Neuronal stem cell (in vitro differentiated cells): ENCODE data around the gene PRR20G.
"Not testable (repeated sequence)": the region's sequence is repeated elsewhere in the genome, so short reads cannot be mapped to it uniquely, and the experiment has no call there.

Experiments
- DNase-seq: peaks from one replicate; pipeline ENCODE4 v3.0.0-alpha.2; 2013; ENCODE audit warnings: low spot score
- H2AFZ ChIP-seq: one replicate; pipeline ENCODE4 v1.6.1; 2013; ENCODE audit warnings: mild to moderate bottlenecking, low read length, inconsistent platforms
- H2AK5ac ChIP-seq: 2 replicates; pipeline ENCODE4 v1.6.1; 2013; ENCODE audit warnings: low read depth, mild to moderate bottlenecking, inconsistent platforms, low read length, moderate library complexity, mixed read lengths
- H2BK120ac ChIP-seq: 2 replicates; pipeline ENCODE4 v1.6.1; 2013; ENCODE audit warnings: low read depth, mild to moderate bottlenecking, inconsistent platforms, low read length, moderate library complexity, mixed read lengths
- H2BK12ac ChIP-seq: one replicate; pipeline ENCODE4 v1.6.1; 2013; ENCODE audit warnings: low read length, inconsistent platforms
- H2BK15ac ChIP-seq: 2 replicates; pipeline ENCODE4 v1.6.1; 2013; ENCODE audit warnings: mild to moderate bottlenecking, low read length, inconsistent platforms, mixed read lengths
- H2BK5ac ChIP-seq: one replicate; pipeline ENCODE4 v1.6.1; 2013; ENCODE audit warnings: inconsistent platforms, mild to moderate bottlenecking, low read length, moderate library complexity
- H3K14ac ChIP-seq: one replicate; pipeline ENCODE4 v1.6.1; 2013; ENCODE audit warnings: low read length, inconsistent platforms
- H3K18ac ChIP-seq: 2 replicates; pipeline ENCODE4 v1.6.1; 2013; ENCODE audit warnings: low read length, inconsistent platforms
- H3K23ac ChIP-seq: 2 replicates; pipeline ENCODE4 v1.6.1; 2013; ENCODE audit warnings: low read depth, mild to moderate bottlenecking, mixed read lengths, low read length, inconsistent platforms; ENCODE audit not compliant: poor library complexity
- H3K27ac ChIP-seq: replicated peaks from 3 replicates; pipeline ENCODE4 v1.5.1; 2013; ENCODE audit warnings: low read length, inconsistent platforms
- H3K27me3 ChIP-seq, 3 experiments: 2 replicates each; pipeline ENCODE4 v1.6.1; 2013; ENCODE audit warnings: low read length in 3 of 3, mild to moderate bottlenecking in 2 of 3, inconsistent platforms in 1 of 3, low read depth in 1 of 3, mixed read lengths in 1 of 3, moderate library complexity in 1 of 3; ENCODE audit not compliant: control insufficient read depth in 3 of 3, insufficient read depth in 3 of 3
- H3K36me3 ChIP-seq, 2 donors: replicated peaks in 1 of 2; 2 replicates each; pipeline ENCODE4 v1.6.1; 2013; ENCODE audit warnings: low read length in 2 of 2; ENCODE audit not compliant: control insufficient read depth in 2 of 2, insufficient read depth in 2 of 2
- H3K4ac ChIP-seq: 2 replicates; pipeline ENCODE4 v1.6.1; 2013; ENCODE audit warnings: inconsistent platforms, mild to moderate bottlenecking, low read length, moderate library complexity
- H3K4me1 ChIP-seq, 2 donors: 1 replicate in 1 of 2; 2 replicates in 1 of 2; pipeline ENCODE4 v1.6.1; 2013; ENCODE audit warnings: low read length in 2 of 2, low read depth in 1 of 2; ENCODE audit not compliant: control insufficient read depth in 2 of 2, insufficient read depth in 1 of 2
- H3K4me2 ChIP-seq: one replicate; pipeline ENCODE4 v1.6.1; 2013; ENCODE audit warnings: mild to moderate bottlenecking, low read length, inconsistent platforms; ENCODE audit not compliant: insufficient read depth, poor library complexity, severe bottlenecking
- H3K4me3 ChIP-seq, 2 donors: 2 replicates each; pipeline ENCODE4 v1.5.1; 2013; ENCODE audit warnings: low read length in 2 of 2, mild to moderate bottlenecking in 2 of 2, inconsistent platforms in 1 of 2, moderate library complexity in 1 of 2
- H3K79me1 ChIP-seq: one replicate; pipeline ENCODE4 v1.6.1; 2013; ENCODE audit warnings: low read depth, mild to moderate bottlenecking, inconsistent platforms, low read length, moderate library complexity
- H3K9ac ChIP-seq: one replicate; pipeline ENCODE4 v1.6.1; 2013; ENCODE audit warnings: mild to moderate bottlenecking, low read depth, low read length, inconsistent platforms; ENCODE audit not compliant: poor library complexity
- H3K9me3 ChIP-seq, 2 donors: replicated peaks in 1 of 2; 2 replicates each; pipeline versions ENCODE3 to v1.6.1; 2013; ENCODE audit warnings: low read length in 2 of 2, mild to moderate bottlenecking in 2 of 2, inconsistent platforms in 1 of 2, low read depth in 1 of 2, mixed read lengths in 1 of 2, moderate library complexity in 1 of 2; ENCODE audit not compliant: control insufficient read depth in 2 of 2, insufficient read depth in 1 of 2
- H4K8ac ChIP-seq: one replicate; pipeline ENCODE4 v1.6.1; 2013; ENCODE audit warnings: low read depth, mild to moderate bottlenecking, inconsistent platforms, low read length, moderate library complexity
- H4K91ac ChIP-seq: one replicate; pipeline ENCODE4 v1.6.1; 2013; ENCODE audit warnings: low read length, low read depth, mild to moderate bottlenecking, inconsistent platforms; ENCODE audit not compliant: poor library complexity
- WGBS, 2 donors: extraction: QIAGEN DNeasy Blood & Tissue Kit; methylation state at CpG; one replicate each; pipeline ENCODE4 v1.1.7; 2013; ENCODE audit warnings: missing lambda C conversion rate in 2 of 2, mixed read lengths in 1 of 2; ENCODE audit not compliant: insufficient read length in 2 of 2, insufficient replicate concordance in 1 of 2; ENCODE audit errors: extremely low coverage in 2 of 2; 5-methylcytosine and 5-hydroxymethylcytosine counted together

PRR20G gene

DNA sequence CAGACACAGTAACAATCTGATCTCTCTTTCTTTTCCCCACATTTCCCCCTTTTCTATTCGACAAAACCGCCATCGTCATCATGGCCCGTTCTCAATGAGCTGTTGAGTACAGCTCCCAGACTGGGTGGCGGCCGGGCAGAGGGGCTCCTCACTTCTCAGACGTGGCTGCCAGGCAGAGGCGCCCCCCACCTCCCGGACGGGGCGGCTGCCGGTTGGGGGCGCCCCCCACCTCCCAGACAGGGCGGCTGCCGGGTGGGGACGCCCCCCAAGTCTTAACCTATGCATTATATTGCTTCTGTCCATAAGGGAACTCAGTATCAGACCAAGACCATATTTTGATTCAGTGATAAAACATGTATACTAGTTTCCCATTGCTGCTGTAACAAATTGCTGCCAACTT is 5.8 kb upstream of the PRR20G start:
- H3K36me3 ChIP-seq, H3K18ac ChIP-seq, H3K4me1 ChIP-seq, H2AK5ac ChIP-seq, H2BK15ac ChIP-seq, H4K8ac ChIP-seq, H4K91ac ChIP-seq, H3K9me3 ChIP-seq, H2AFZ ChIP-seq, H3K4me2 ChIP-seq, H3K9ac ChIP-seq, H3K27me3 ChIP-seq, H3K4me3 ChIP-seq, DNase-seq, H2BK120ac ChIP-seq, H3K14ac ChIP-seq, H3K4ac ChIP-seq, H2BK12ac ChIP-seq, H3K79me1 ChIP-seq, H3K27ac ChIP-seq, H2BK5ac ChIP-seq, H3K23ac ChIP-seq: not testable (repeated sequence)
- WGBS, 2 donors = no CpG with 5 or more reads among the region's 16 CpGs

DNA sequence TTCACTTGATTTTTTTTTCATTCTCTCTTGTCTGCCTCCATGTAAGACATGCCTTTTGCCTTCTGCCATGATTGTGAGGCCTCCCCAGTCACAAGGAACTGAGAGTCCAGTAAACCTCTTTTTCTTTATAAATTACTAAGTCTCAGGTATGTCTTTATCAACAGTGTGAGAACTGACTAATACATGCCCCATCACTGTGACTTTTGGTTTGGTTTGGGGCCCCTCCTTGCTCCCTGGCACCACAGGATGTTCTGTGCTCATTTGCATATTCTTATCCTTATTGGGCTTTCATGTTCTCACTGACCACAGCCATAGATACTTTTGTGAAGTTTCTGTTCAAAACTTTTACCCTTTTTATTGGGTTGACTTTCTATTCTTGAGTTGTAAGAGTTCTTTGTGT is 3.8 kb upstream of the PRR20G start:
- Histone ChIP-seq H3K9ac (no peak overlapping the region), H4K91ac (no peak overlapping the region), H2BK5ac (no peak overlapping the region), H2AFZ (no peak overlapping the region), H2BK12ac (no peak overlapping the region), H3K4me1 (no peaks in the 10 kb centered on the region), H3K27me3 (no peaks in the 10 kb centered on the region), H3K79me1 (no peaks in the 10 kb centered on the region), H3K18ac (no peak overlapping the region), H3K4ac (no peak overlapping the region), H3K36me3 (no peaks in the 10 kb centered on the region), H2BK15ac (no peak overlapping the region), H3K9me3 (peaks cover 0 to 3% of the 10 kb centered on the region in 2 donors), H2BK120ac (no peak overlapping the region), H3K4me2 (no peak overlapping the region), H2AK5ac (no peak overlapping the region), H4K8ac (no peak overlapping the region), H3K14ac (no peak overlapping the region), H3K4me3 (no peak overlapping the region), H3K27ac (no peak overlapping the region), H3K23ac (no peak overlapping the region)
- no peak for DNase-seq

DNA sequence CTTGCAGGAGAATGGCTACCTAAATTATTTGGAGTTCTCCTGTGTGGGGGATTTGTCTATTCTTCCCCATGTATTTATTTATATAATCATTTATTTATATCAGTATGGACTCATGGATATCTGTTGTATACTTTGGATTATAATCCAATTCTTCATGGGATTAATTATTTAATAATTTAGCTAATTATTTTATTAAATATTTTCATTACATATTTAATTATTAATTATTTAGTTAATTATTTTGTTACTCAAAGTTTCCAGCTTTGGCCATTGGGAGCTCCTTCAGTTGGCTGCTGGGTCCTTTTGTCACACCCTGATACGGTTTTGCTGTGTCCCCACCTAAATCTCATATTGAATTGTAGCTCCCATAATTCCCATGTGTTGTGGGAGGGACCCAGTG is 3.3 kb upstream of the PRR20G start:
- Histone ChIP-seq H3K36me3 (no peaks in the 10 kb centered on the region), H2BK12ac (no peak overlapping the region), H2AK5ac (no peak overlapping the region), H2BK120ac (no peak overlapping the region), H3K4me1 (no peaks in the 10 kb centered on the region), H4K8ac (no peak overlapping the region), H3K9me3 (peaks cover 0 to 3% of the 10 kb centered on the region in 2 donors), H2BK15ac (no peak overlapping the region), H3K27ac (no peak overlapping the region), H2AFZ (no peak overlapping the region), H4K91ac (no peak overlapping the region), H3K4ac (no peak overlapping the region), H3K9ac (no peak overlapping the region), H3K14ac (no peak overlapping the region), H3K79me1 (no peaks in the 10 kb centered on the region), H3K4me2 (no peak overlapping the region), H3K23ac (no peak overlapping the region), H2BK5ac (no peak overlapping the region), H3K4me3 (no peak overlapping the region), H3K27me3 (no peaks in the 10 kb centered on the region), H3K18ac (no peak overlapping the region)
- WGBS, 2 donors = no CpG with 5 or more reads among the region's 1 CpG
- no peak for DNase-seq

DNA sequence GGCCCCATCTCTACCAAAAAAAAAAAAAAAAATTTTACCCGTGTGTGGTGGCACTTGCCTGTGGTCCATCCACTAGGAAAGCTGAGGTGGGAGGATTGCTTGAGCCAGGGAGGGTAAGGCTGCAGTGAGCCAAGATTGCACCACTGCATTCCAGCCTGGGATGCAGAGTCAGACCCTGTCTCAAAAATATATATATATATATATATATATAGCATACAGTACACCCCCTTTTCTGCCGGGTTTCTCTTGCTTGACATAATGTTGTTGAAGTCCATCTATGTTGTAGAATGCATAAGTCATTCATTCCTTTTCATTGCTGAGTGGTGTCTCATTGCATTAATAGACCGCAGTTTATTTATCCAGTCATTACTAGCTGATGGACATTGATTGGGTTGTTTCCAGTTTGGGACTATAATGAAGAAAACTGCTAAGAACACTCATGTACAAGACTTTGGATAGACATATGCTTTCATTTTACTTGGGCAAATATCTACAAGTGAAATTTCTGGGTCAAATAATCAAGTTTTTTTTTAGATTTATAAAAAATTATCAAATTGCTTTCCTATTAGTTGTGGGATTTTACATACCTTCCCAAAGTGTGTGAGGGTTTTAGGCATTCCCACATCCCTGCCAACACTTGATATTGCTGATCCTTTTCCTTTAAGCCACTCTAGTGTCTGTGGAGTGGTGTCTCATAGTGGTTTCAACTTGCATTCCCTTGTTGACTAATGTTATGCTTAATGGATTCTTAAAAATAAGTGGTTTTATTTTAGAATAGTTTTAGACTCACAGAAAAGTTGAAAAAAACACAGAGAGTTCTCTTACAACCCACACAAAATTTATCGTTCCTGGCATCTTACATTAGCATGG is 2.1 kb upstream of the PRR20G start:
- no peak overlapping the region for H3K27ac ChIP-seq
- no peak overlapping the region for H3K9ac ChIP-seq
- DNase-seq = no peak
- H3K14ac ChIP-seq = no peak overlapping the region
- no peak overlapping the region for H2AK5ac ChIP-seq
- H4K8ac ChIP-seq = no peak overlapping the region
- no peak overlapping the region for H2BK5ac ChIP-seq
- H2AFZ ChIP-seq = no peak overlapping the region
- no peaks in the 10 kb centered on the region for H3K36me3 ChIP-seq
- H2BK15ac ChIP-seq = no peak overlapping the region
- no peak overlapping the region for H3K23ac ChIP-seq
- H4K91ac ChIP-seq = no peak overlapping the region
- H3K27me3 ChIP-seq = no peaks in the 10 kb centered on the region
- H3K79me1 ChIP-seq = no peaks in the 10 kb centered on the region
- H3K18ac ChIP-seq = no peak overlapping the region
- H3K9me3 ChIP-seq = peaks cover 0 to 3% of the 10 kb centered on the region in 2 donors
- no peaks in the 10 kb centered on the region for H3K4me1 ChIP-seq
- WGBS, 2 donors = no CpG with 5 or more reads among the region's 4 CpGs
- no peak overlapping the region for H3K4me2 ChIP-seq
- H2BK120ac ChIP-seq = no peak overlapping the region
- no peak overlapping the region for H2BK12ac ChIP-seq
- H3K4me3 ChIP-seq = no peak overlapping the region
- H3K4ac ChIP-seq = no peak overlapping the region
